ENCODE data around the gene GALNT5.
"Not testable (repeated sequence)": the region's sequence is repeated elsewhere in the genome, so short reads cannot be mapped to it uniquely, and the experiment has no call there.

GALNT5 gene

DNA sequence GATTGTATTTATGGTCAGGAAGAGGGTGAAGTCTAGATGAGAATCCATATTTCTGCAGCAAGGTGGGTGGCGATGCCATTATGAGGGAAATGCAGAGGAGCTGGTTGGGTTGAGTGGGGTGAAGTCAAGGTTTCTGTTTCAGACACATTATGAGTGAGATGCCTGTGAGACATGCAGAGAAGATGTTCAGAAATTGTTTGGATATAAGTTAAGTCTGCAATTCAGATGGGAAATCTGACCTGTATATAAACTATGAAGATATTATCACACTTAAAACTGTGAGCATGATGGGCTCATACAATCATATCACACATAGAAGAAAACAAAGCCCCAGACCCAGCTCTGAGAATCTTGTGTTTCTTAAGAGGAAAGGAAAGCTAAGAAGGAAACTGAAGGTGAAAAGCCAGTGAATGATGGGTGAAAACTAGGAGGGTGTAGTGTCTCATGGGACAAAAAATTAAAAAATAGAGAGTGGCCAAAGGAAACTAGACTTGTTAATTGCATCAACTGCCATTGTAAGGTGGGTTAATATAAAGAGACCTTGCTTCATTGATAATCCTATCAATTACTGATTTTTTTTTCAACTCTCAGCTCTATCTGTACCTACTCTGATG lies 14.2 kb downstream of the GALNT5 start:
- Histone ChIP-seq H4K20me1 (ENCODE audit: control insufficient read depth, insufficient read depth, low read depth, low read length) (no peaks in the 10 kb centered on the region), H3K27ac (ENCODE audit: low read depth, low read length) (no peak overlapping the region), H3K36me3 (ENCODE audit: control insufficient read depth, low read length) (no peaks in the 10 kb centered on the region), H3K4me3 (ENCODE audit: low read length) (no peak overlapping the region), H3K27me3 (ENCODE audit: control insufficient read depth, low read length) (no peaks in the 10 kb centered on the region), H3K4me1 (ENCODE audit: control insufficient read depth, low read length) (no peaks in the 10 kb centered on the region), H3K79me2 (ENCODE audit: control insufficient read depth, low read length) (no peaks in the 10 kb centered on the region), H3K4me2 (ENCODE audit: low read length) (no peak overlapping the region), H3K9me3 (ENCODE audit: control insufficient read depth, insufficient read depth, low read length) (no peaks in the 10 kb centered on the region), H3F3A (ENCODE audit: control insufficient read depth, insufficient read depth) (no peaks in the 10 kb centered on the region), H3K9me2 (replicated peaks; ENCODE audit: control insufficient read depth, low read length) (no peaks in the 10 kb centered on the region)
- TF ChIP-seq, protein P1, sequence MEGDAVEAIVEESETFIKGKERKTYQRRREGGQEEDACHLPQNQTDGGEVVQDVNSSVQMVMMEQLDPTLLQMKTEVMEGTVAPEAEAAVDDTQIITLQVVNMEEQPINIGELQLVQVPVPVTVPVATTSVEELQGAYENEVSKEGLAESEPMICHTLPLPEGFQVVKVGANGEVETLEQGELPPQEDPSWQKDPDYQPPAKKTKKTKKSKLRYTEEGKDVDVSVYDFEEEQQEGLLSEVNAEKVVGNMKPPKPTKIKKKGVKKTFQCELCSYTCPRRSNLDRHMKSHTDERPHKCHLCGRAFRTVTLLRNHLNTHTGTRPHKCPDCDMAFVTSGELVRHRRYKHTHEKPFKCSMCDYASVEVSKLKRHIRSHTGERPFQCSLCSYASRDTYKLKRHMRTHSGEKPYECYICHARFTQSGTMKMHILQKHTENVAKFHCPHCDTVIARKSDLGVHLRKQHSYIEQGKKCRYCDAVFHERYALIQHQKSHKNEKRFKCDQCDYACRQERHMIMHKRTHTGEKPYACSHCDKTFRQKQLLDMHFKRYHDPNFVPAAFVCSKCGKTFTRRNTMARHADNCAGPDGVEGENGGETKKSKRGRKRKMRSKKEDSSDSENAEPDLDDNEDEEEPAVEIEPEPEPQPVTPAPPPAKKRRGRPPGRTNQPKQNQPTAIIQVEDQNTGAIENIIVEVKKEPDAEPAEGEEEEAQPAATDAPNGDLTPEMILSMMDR (IDR thresholded peaks at IDR 0.05; ENCODE audit: low read depth, low read length, poor library complexity, severe bottlenecking): no peak
- no peak for TF ChIP-seq EZH2phosphoT487 (IDR thresholded peaks at IDR 0.05; ENCODE audit: borderline replicate concordance, low read length)

DNA sequence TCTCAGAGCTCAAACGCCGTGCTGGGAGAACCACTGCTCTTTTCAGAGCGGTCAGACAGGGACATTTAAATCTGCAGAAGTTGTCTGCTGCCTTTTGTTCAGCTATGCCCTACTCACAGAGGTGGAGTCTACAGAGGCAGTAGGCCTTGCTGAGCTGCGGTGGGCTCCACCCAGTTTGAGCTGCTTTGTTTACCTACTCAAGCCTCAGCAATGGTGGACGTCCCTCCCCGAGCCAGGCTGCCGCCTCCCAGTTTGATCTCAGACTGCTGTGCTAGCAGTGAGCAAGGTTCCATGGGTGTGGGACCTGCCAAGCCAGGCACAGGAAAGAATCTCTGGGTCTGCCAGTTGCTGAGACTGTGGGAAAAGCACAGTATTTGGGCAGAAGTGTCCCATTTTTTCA lies 21.8 kb downstream of the GALNT5 start:
- H4K20me1 ChIP-seq (ENCODE audit: control insufficient read depth, insufficient read depth, low read depth, low read length); H3K4me1 ChIP-seq (ENCODE audit: control insufficient read depth, low read length); H3K79me2 ChIP-seq (ENCODE audit: control insufficient read depth, low read length); H3K4me2 ChIP-seq (ENCODE audit: low read length); H3K9me2 ChIP-seq (replicated peaks; ENCODE audit: control insufficient read depth, low read length); H3K36me3 ChIP-seq (ENCODE audit: control insufficient read depth, low read length); H3K9me3 ChIP-seq (ENCODE audit: control insufficient read depth, insufficient read depth, low read length); H3F3A ChIP-seq (ENCODE audit: control insufficient read depth, insufficient read depth); H3K27ac ChIP-seq (ENCODE audit: low read depth, low read length); H3K4me3 ChIP-seq (ENCODE audit: low read length); H3K27me3 ChIP-seq (ENCODE audit: control insufficient read depth, low read length): not testable (repeated sequence)

DNA sequence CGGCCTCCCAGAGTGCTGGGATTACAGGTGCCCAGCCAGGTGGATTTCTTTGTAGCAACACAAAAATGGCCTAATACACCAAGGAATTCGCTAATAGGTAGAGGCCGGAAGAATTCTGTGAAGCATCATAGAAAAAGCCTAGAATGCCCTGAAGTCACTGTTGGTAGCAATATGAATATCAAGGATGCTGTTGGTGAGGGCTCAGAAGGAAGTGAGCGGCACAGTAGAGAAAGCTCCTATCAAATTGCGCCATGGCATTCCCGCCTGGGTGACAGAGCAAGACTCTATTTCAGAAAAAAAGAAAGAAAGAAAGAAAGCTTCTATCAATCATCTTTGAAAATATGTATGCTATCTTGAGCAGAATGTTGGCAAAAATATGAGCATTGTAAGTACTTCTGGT lies 23.8 kb downstream of the GALNT5 start:
- H3K36me3 ChIP-seq (ENCODE audit: control insufficient read depth, low read length): no peaks in the 10 kb centered on the region
- no peaks in the 10 kb centered on the region for H3K9me2 ChIP-seq (replicated peaks; ENCODE audit: control insufficient read depth, low read length)
- H3K79me2 ChIP-seq (ENCODE audit: control insufficient read depth, low read length): no peaks in the 10 kb centered on the region
- H3K4me3 ChIP-seq (ENCODE audit: low read length): no peak overlapping the region
- no peaks in the 10 kb centered on the region for H3K4me1 ChIP-seq (ENCODE audit: control insufficient read depth, low read length)
- H3K27ac ChIP-seq (ENCODE audit: low read depth, low read length): no peak overlapping the region
- no peak overlapping the region for H3K4me2 ChIP-seq (ENCODE audit: low read length)
- H3K27me3 ChIP-seq (ENCODE audit: control insufficient read depth, low read length): peaks cover 5% of the 10 kb centered on the region
- no peaks in the 10 kb centered on the region for H4K20me1 ChIP-seq (ENCODE audit: control insufficient read depth, insufficient read depth, low read depth, low read length)
- no peaks in the 10 kb centered on the region for H3K9me3 ChIP-seq (ENCODE audit: control insufficient read depth, insufficient read depth, low read length)
- H3F3A ChIP-seq (ENCODE audit: control insufficient read depth, insufficient read depth): no peaks in the 10 kb centered on the region
- TF ChIP-seq EZH2phosphoT487 (IDR thresholded peaks at IDR 0.05; ENCODE audit: borderline replicate concordance, low read length): no peak
- TF ChIP-seq, protein P1 (IDR thresholded peaks at IDR 0.05; ENCODE audit: low read depth, low read length, poor library complexity, severe bottlenecking): no peak

DNA sequence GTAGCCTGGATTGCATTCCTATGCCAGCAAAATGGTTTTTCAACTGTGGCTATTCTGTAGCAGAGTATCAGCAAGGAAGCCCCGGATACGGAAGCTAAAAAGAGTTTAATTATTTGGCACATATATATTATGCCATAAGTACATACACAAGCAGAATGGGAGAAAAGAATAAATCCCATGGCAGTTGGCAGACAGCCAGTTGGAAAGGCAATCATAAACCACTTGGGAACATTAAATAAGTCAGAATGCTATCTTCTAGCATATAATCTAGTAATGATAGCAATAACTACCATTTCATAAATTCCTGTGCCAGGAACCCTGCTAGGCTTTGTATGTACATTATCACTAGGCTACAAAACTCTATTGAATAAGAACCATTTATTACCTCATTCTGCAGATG lies 26.0 kb downstream of the GALNT5 start:
- no peak overlapping the region for H3K4me3 ChIP-seq (ENCODE audit: low read length)
- no peak overlapping the region for H3K27ac ChIP-seq (ENCODE audit: low read depth, low read length)
- no peaks in the 10 kb centered on the region for H3K4me1 ChIP-seq (ENCODE audit: control insufficient read depth, low read length)
- H3F3A ChIP-seq (ENCODE audit: control insufficient read depth, insufficient read depth): no peaks in the 10 kb centered on the region
- H3K79me2 ChIP-seq (ENCODE audit: control insufficient read depth, low read length): no peaks in the 10 kb centered on the region
- H3K36me3 ChIP-seq (ENCODE audit: control insufficient read depth, low read length): no peaks in the 10 kb centered on the region
- no peaks in the 10 kb centered on the region for H3K9me3 ChIP-seq (ENCODE audit: control insufficient read depth, insufficient read depth, low read length)
- H3K9me2 ChIP-seq (replicated peaks; ENCODE audit: control insufficient read depth, low read length): no peaks in the 10 kb centered on the region
- TF ChIP-seq EZH2phosphoT487 (IDR thresholded peaks at IDR 0.05; ENCODE audit: borderline replicate concordance, low read length): no peak
- TF ChIP-seq, protein P1 (IDR thresholded peaks at IDR 0.05; ENCODE audit: low read depth, low read length, poor library complexity, severe bottlenecking): no peak
- H3K27me3 ChIP-seq (ENCODE audit: control insufficient read depth, low read length): peaks cover 7% of the 10 kb centered on the region
- no peaks in the 10 kb centered on the region for H4K20me1 ChIP-seq (ENCODE audit: control insufficient read depth, insufficient read depth, low read depth, low read length)
- H3K4me2 ChIP-seq (ENCODE audit: low read length): no peak overlapping the region
